Thoracic aorta (tissue), 2 donors: ENCODE measurements around the gene DGKA. TPM values are rescaled to one million over a fixed set of nuclear protein-coding genes. Genes with fewer than 3 reads are reported as not detected.
A peak's percentile ranks its signal among the peaks of the same experiment; 100 is the strongest.

Experiments
- ATAC-seq: fragments of 150-250 bp; one replicate; pipeline ENCODE4 v1.8.0; 2017; ENCODE audit warnings: low read depth; ENCODE audit not compliant: insufficient number of reproducible peaks, low FRiP score
- DNase-seq: peaks from one replicate; pipeline ENCODE4 v3.0.0-alpha.2; 2020; ENCODE audit warnings: low spot score
- H3K27ac ChIP-seq, 2 donors: fragments of 200-600 bp; sonication (generic); 1 replicate in 1 of 2; 2 replicates in 1 of 2; pipeline ENCODE4 v1.5.1; 2016; ENCODE audit warnings: mild to moderate bottlenecking in 2 of 2, moderate library complexity in 2 of 2
- H3K27me3 ChIP-seq: fragments of 200-600 bp; sonication (generic); replicated peaks from 2 replicates; pipeline ENCODE4 v1.6.0; 2016; ENCODE audit warnings: mild to moderate bottlenecking; ENCODE audit not compliant: insufficient read depth
- H3K36me3 ChIP-seq: fragments of 200-600 bp; sonication (generic); one replicate; pipeline ENCODE4 v1.5.1; 2016
- H3K4me1 ChIP-seq, 2 donors: fragments of 200-600 bp; sonication (generic); 1 replicate in 1 of 2; 2 replicates in 1 of 2; pipeline versions ENCODE4 v1.5.1 to v1.6.0; 2016; ENCODE audit warnings: low read depth in 2 of 2, mild to moderate bottlenecking in 1 of 2; ENCODE audit not compliant: control insufficient read depth in 1 of 2
- H3K4me3 ChIP-seq: fragments of 200-600 bp; sonication (generic); 2 replicates; pipeline ENCODE4 v1.5.1; 2016; ENCODE audit warnings: mild to moderate bottlenecking
- H3K9me3 ChIP-seq: fragments of 200-600 bp; sonication (generic); 2 replicates; pipeline ENCODE4 v1.5.1; 2016
- CTCF ChIP-seq: fragments of 200-600 bp; sonication (generic); IDR thresholded peaks from one replicate; pipeline ENCODE4 v1.5.1; 2019; ENCODE audit warnings: antibody characterized with exemption
- total RNA-seq, 2 donors: library from RNA; depleted of rRNA; stranded (reverse); fragments of >200 nt; gene quantifications; one replicate each; pipeline versions ENCODE4 v1.1.0 to v1.2.3, GENCODE V29; 2016

The DGKA gene
- total RNA-seq, 2 donors from 2014 or later, result 72.8 to 104 TPM

DNA sequence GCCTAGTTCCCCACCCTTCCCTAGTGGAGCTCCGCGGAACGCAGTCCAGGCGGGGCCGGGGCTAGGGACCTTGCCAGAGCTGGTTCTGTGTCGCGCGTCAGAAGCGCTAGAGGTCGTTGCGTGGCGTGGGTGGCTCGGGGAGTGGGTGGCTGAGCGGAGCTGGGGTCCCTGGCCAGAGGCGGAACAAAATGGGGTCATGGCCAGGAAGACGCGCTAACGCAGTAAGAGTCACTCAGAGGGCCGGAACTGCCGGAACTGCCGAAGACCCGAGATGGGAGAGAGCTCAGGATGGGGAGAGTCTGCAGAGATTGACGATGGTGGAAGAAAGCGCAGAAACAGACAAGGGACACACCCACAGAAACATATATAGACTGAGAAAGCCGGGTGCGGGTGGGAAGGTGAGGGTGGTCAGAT, 4.8 kb downstream of the DGKA start:
- ATAC-seq, result no peak

DNA sequence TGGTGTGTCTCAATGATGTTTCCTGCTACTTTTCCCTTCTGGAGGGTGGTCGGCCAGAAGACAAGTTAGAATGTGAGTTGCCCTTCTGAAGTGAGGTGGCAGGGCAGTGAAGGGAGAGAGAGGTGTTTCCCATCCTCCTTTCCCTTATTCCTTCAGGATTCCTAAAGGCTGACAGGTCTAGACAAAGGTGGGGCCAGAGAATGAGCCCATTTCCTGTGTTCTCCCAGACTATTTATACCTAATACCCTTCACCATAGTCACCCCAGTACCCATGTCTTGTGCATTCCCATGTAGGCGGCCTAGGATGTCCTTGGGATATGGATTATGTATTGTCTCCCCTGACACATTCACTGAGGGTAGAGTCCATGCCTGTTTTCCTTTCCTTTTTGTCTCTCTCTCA, 7.0 kb downstream of the DGKA start:
- Histone ChIP-seq H3K4me3 (no peak overlapping the region), H3K36me3 (peaks cover 3% of the 10 kb centered on the region), H3K4me1 (peaks cover 8 to 24% of the 10 kb centered on the region in 2 donors), H3K27me3 (no peaks in the 10 kb centered on the region), H3K27ac (no peak overlapping the region), H3K9me3 (no peaks in the 10 kb centered on the region)
- ATAC-seq (no peak), DNase-seq (no peak)
- no peak for TF ChIP-seq CTCF

More for the DNA sequence above, 4.8 kb downstream of the DGKA start:
- Histone ChIP-seq H3K27ac (peak overlapping the region; percentile 13 to 35), H3K4me1 (peaks cover 17 to 37% of the 10 kb centered on the region in 2 donors), H3K27me3 (no peaks in the 10 kb centered on the region), H3K4me3 (peak overlapping the region; percentile 32), H3K9me3 (no peaks in the 10 kb centered on the region), H3K36me3 (no peaks in the 10 kb centered on the region)
- no peak for DNase-seq
- no peak for TF ChIP-seq CTCF

DNA sequence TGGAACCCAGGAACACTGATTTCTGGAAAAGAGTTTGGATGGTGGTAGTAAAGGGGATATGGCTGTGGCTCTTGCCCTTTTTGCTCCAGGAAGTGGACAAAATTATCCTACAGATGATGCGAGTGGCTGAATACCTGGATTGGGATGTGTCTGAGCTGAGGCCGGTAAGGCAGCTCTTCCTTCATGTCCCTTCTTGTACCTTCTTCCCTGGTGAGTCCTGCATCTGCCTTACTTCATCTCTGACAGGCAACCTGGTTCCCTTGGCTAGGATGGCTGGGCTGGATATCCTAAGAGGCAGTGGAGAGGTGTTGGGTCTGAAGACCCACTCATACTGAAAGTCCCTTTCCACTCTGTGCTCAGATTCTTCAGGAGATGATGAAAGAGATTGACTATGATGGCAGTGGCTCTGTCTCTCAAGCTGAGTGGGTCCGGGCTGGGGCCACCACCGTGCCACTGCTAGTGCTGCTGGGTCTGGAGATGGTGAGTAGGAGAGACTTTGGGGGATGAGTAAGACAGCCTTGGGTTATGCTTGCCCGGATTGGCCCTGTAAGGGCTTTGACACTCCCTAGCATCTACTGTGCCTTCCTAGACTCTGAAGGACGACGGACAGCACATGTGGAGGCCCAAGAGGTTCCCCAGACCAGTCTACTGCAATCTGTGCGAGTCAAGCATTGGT, 8.0 kb downstream of the DGKA start:
- H3K4me3 ChIP-seq, result no peak overlapping the region
- peaks cover 7 to 15% of the 10 kb centered on the region in 2 donors for H3K4me1 ChIP-seq
- no peak for TF ChIP-seq CTCF
- ATAC-seq, result no peak
- no peak for DNase-seq
- H3K27ac ChIP-seq, result no peak overlapping the region
- H3K9me3 ChIP-seq, result no peaks in the 10 kb centered on the region
- H3K27me3 ChIP-seq, result no peaks in the 10 kb centered on the region
- peaks cover 9% of the 10 kb centered on the region for H3K36me3 ChIP-seq

- H3K9me3 ChIP-seq, result no peaks in the 10 kb centered on the region
- H3K27ac ChIP-seq, result peak overlapping the region in 1 of 2 donors; percentile 51
- peak; percentile 88 for TF ChIP-seq CTCF
- ATAC-seq (peak; percentile 85), DNase-seq (peak; percentile 60)
- peaks cover 12% of the 10 kb centered on the region for H3K36me3 ChIP-seq
- H3K4me1 ChIP-seq, result peaks cover 4 to 14% of the 10 kb centered on the region in 2 donors
- H3K27me3 ChIP-seq, result no peaks in the 10 kb centered on the region
- peak overlapping the region; percentile 57 for H3K4me3 ChIP-seq
Measured at GRCh38 chr12:55940065-55940732, 9.2 kb downstream of the DGKA start.

- Histone ChIP-seq H3K36me3 (peaks cover 15% of the 10 kb centered on the region), H3K27me3 (no peaks in the 10 kb centered on the region), H3K27ac (no peak overlapping the region), H3K4me1 (peaks cover 4 to 10% of the 10 kb centered on the region in 2 donors), H3K9me3 (no peaks in the 10 kb centered on the region), H3K4me3 (no peak overlapping the region)
- DNase-seq (no peak), ATAC-seq (no peak)
- no peak for TF ChIP-seq CTCF
Measured at GRCh38 chr12:55942055-55942454, 11.1 kb downstream of the DGKA start.
